B cell (primary cell): ENCODE results near the gene MSX1. TPM values are rescaled to one million over a fixed set of nuclear protein-coding genes. Genes with fewer than 3 reads are reported as not detected.

ENCODE experiments used
- ATAC-seq: fragments of 200-7000 bp; cut with Tn5 transposase; one replicate; pipeline ENCODE4 v1.10.0; 2021; ENCODE audit warnings: low read depth, mild to moderate bottlenecking, moderate number of reproducible peaks, moderate library complexity
- CTCF ChIA-PET: fragments of 350-600 bp; sonication (Branson Sonifier 250); formaldehyde crosslinking; loops from one replicate; lab custom pipeline; 2021; ENCODE audit warnings: antibody characterized with exemption, inconsistent platforms; lab: Charles Lee
- POLR2A ChIA-PET: fragments of 350-600 bp; sonication (Branson Sonifier 250); formaldehyde crosslinking; loops from one replicate; lab custom pipeline; 2021; ENCODE audit warnings: antibody characterized with exemption; lab: Charles Lee
- DNase-seq: peaks from one replicate; pipeline ENCODE4 v3.0.0; 2013
- H2AFZ ChIP-seq: 2 replicates; pipeline ENCODE4 v1.6.1; 2012; ENCODE audit warnings: mild to moderate bottlenecking, low read depth, low read length; ENCODE audit not compliant: insufficient read depth, poor library complexity, severe bottlenecking
- H3K27ac ChIP-seq, 2 donors: 1 replicate in 1 of 2; 2 replicates in 1 of 2; pipeline ENCODE4 v1.5.1; 2012 to 2013; ENCODE audit warnings: low read length in 2 of 2, mild to moderate bottlenecking in 2 of 2, moderate library complexity in 1 of 2
- H3K27me3 ChIP-seq, 4 experiments: fragments of 200-600 bp in 1 of 4; sonication (generic) in 1 of 4; replicated peaks in 1 of 4; 1 replicate in 2 of 4; 2 replicates in 2 of 4; pipeline versions ENCODE4 v1.6.1 to v1.7.0; 2013 to 2016; ENCODE audit warnings: low read length in 3 of 4, mild to moderate bottlenecking in 2 of 4, mixed read lengths in 1 of 4, moderate library complexity in 1 of 4; ENCODE audit not compliant: insufficient read depth in 4 of 4, control insufficient read depth in 3 of 4; ENCODE audit errors: control extremely low read depth in 1 of 4
- H3K36me3 ChIP-seq, 2 experiments: replicated peaks in 1 of 2; 1 replicate in 1 of 2; 2 replicates in 1 of 2; pipeline versions ENCODE4 v1.6.1 to v1.7.1; 2013; ENCODE audit warnings: low read length in 1 of 2; ENCODE audit not compliant: insufficient read depth in 2 of 2, control insufficient read depth in 1 of 2; ENCODE audit errors: control extremely low read depth in 1 of 2, extremely low read depth in 1 of 2
- H3K4me1 ChIP-seq, 2 donors: fragments of 200-600 bp in 1 of 2; sonication (generic) in 1 of 2; 1 replicate in 1 of 2; 2 replicates in 1 of 2; pipeline versions ENCODE4 v1.5.1 to v1.6.1; 2013 to 2017; ENCODE audit warnings: low read length in 2 of 2; ENCODE audit not compliant: control insufficient read depth in 2 of 2, insufficient read depth in 2 of 2
- H3K4me2 ChIP-seq: replicated peaks from 2 replicates; pipeline ENCODE3; 2012; ENCODE audit warnings: mild to moderate bottlenecking, low read depth, low read length; ENCODE audit not compliant: poor library complexity, severe bottlenecking
- H3K4me3 ChIP-seq, 5 experiments: fragments of 200-600 bp in 1 of 5; sonication (generic) in 1 of 5; 1 replicate in 3 of 5; 2 replicates in 2 of 5; pipeline versions ENCODE4 v1.5.1 to v1.7.0; 2011 to 2016; ENCODE audit warnings: low read length in 4 of 5, mild to moderate bottlenecking in 4 of 5, low read depth in 2 of 5, control low read depth in 1 of 5, moderate library complexity in 1 of 5; ENCODE audit not compliant: insufficient read depth in 1 of 5; ENCODE audit errors: control extremely low read depth in 1 of 5, extremely low read depth in 1 of 5
- H3K79me2 ChIP-seq: fragments of 200-600 bp; sonication (generic); one replicate; pipeline ENCODE4 v1.6.0; 2016; ENCODE audit warnings: low read length; ENCODE audit not compliant: control insufficient read depth, insufficient read depth
- H3K9ac ChIP-seq: fragments of 200-600 bp; sonication (generic); 2 replicates; pipeline ENCODE4 v1.6.1; 2017; ENCODE audit warnings: mild to moderate bottlenecking, low read length, moderate library complexity
- H3K9me3 ChIP-seq, 3 donors: one replicate each; pipeline versions ENCODE4 v1.6.1 to v1.7.1; 2013; ENCODE audit warnings: low read length in 2 of 3; ENCODE audit not compliant: control insufficient read depth in 2 of 3, insufficient read depth in 1 of 3; ENCODE audit errors: control extremely low read depth in 1 of 3
- H4K20me1 ChIP-seq: 2 replicates; pipeline ENCODE4 v1.6.0; 2012; ENCODE audit warnings: mild to moderate bottlenecking, low read length; ENCODE audit not compliant: insufficient read depth, control insufficient read depth, poor library complexity, severe bottlenecking
- H3K27ac Mint-ChIP-seq: one replicate; pipeline ENCODE4 v1.8.0; 2021; ENCODE audit warnings: mixed read lengths
- H3K27me3 Mint-ChIP-seq: one replicate; pipeline ENCODE4 v1.8.0; 2021; ENCODE audit warnings: mixed read lengths
- H3K4me1 Mint-ChIP-seq: one replicate; pipeline ENCODE4 v1.8.0; 2021; ENCODE audit warnings: mixed read lengths
- H3K4me3 Mint-ChIP-seq: one replicate; pipeline ENCODE4 v1.8.0; 2021; ENCODE audit warnings: mixed read lengths
- H3K9me3 Mint-ChIP-seq: one replicate; pipeline ENCODE4 v1.8.0; 2022; ENCODE audit warnings: mixed read lengths; ENCODE audit not compliant: insufficient read depth
- EZH2 ChIP-seq: IDR thresholded peaks from 2 replicates; pipeline ENCODE4 v1.6.1; 2012; ENCODE audit warnings: borderline replicate concordance, low read depth, mild to moderate bottlenecking, moderate library complexity, low read length; ENCODE audit not compliant: insufficient read depth, poor library complexity, severe bottlenecking
- WGBS: methylation state at CpG from one replicate; pipeline ENCODE4 v1.1.5; 2013; ENCODE audit warnings: missing lambda C conversion rate; ENCODE audit not compliant: insufficient coverage; 5-methylcytosine and 5-hydroxymethylcytosine counted together
- intact Hi-C: fragments of 100-400 bp; cut with micrococcal nuclease; formaldehyde crosslinking; loops from one replicate; pipeline ENCODE4 v1.10.0; 2022
- polyA plus RNA-seq: library from polyadenylated mRNA; depleted of rRNA; stranded (reverse); fragments of >200 nt; gene quantifications from 2 replicates; pipeline ENCODE4 v1.2.3, GENCODE V29; 2012
- total RNA-seq, 2 donors: library from RNA; stranded (reverse); fragments of 120-200 nt in 1 of 2; gene quantifications; 1 replicate in 1 of 2; 2 replicates in 1 of 2; pipeline versions ENCODE4 v1.2.3 to v1.2.4, GENCODE V29; 2013 to 2022
- TF ChIP-seq, protein P1 (sequence below): fragments of 200-600 bp; IDR thresholded peaks from one replicate; pipeline ENCODE4 v1.8.0; 2022; ENCODE audit warnings: antibody characterized with exemption, mild to moderate bottlenecking

MSX1 gene
- total and polyA plus RNA-seq, 2 donors (not counting 1 experiment from before 2014, with no cell fraction given) = 0.09 TPM; not detected in 1

DNA sequence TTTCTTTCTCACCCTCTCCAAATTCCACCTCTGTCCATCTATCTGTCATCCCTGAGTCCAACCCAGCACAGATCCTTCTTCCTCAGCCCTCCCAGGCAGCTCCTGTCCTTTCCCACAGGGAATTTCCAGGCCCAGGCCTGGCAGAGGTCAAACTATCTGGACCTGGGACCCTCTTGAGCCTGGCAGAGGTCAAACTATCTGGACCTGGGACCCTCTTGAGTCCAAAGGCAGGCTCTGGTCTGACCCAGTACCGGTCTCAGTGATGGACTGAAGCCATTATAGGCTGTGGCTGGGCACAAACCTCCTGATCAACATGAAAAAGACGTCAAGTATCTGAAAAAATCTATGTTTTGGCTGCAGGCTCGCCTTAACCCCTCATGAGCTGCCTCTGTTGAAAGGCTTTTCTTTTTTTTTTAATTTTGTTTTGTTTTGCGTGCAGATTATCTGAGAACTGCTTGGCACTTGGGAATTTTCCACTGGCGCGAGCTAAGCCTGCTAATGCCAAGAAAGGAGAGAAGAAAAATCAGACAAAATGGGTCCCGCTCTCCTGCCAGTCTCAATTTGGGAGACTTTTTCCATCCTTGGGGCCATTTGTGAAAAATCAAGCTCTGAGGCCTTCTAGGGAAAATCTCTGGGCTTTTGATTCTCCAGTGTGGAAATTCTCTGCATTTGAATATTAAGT, 31.2 kb downstream of the MSX1 start:
- 87% methylated on average over 7 of the region's 7 CpGs for WGBS
- no peaks in the 10 kb centered on the region for H3K9me3 ChIP-seq
- DNase-seq (no peak), ATAC-seq (no peak)
- peaks cover 37% of the 10 kb centered on the region for H3K27me3 Mint-ChIP-seq
- H3K79me2 ChIP-seq = no peaks in the 10 kb centered on the region
- H3K27ac ChIP-seq = no peak overlapping the region
- peaks cover 0 to 7% (median 4%) of the 10 kb centered on the region in 4 experiments for H3K27me3 ChIP-seq
- H3K4me3 Mint-ChIP-seq = no peak overlapping the region
- H3K9me3 Mint-ChIP-seq = no peaks in the 10 kb centered on the region
- CTCF ChIA-PET = interaction anchor here (0.7 to 1.2 kb wide), 5 partner anchors 8 to 103 kb away, joined by 3 to 4 read pairs (median 3); no protein-coding TSS in a partner anchor
- intact Hi-C loops = no loop called here
- no peaks in the 10 kb centered on the region for H3K4me1 ChIP-seq
- POLR2A ChIA-PET = no interaction called here
- H3K27ac Mint-ChIP-seq = no peak overlapping the region
- no peak overlapping the region for H3K9ac ChIP-seq
- H2AFZ ChIP-seq = no peak overlapping the region
- no peaks in the 10 kb centered on the region for H3K36me3 ChIP-seq
- TF ChIP-seq EZH2 = no peak
- TF ChIP-seq, protein P1, sequence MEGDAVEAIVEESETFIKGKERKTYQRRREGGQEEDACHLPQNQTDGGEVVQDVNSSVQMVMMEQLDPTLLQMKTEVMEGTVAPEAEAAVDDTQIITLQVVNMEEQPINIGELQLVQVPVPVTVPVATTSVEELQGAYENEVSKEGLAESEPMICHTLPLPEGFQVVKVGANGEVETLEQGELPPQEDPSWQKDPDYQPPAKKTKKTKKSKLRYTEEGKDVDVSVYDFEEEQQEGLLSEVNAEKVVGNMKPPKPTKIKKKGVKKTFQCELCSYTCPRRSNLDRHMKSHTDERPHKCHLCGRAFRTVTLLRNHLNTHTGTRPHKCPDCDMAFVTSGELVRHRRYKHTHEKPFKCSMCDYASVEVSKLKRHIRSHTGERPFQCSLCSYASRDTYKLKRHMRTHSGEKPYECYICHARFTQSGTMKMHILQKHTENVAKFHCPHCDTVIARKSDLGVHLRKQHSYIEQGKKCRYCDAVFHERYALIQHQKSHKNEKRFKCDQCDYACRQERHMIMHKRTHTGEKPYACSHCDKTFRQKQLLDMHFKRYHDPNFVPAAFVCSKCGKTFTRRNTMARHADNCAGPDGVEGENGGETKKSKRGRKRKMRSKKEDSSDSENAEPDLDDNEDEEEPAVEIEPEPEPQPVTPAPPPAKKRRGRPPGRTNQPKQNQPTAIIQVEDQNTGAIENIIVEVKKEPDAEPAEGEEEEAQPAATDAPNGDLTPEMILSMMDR = no peak
- H3K4me1 Mint-ChIP-seq = no peaks in the 10 kb centered on the region
- H3K4me2 ChIP-seq = no peak overlapping the region
- no peak overlapping the region for H3K4me3 ChIP-seq
- H4K20me1 ChIP-seq = no peaks in the 10 kb centered on the region

DNA sequence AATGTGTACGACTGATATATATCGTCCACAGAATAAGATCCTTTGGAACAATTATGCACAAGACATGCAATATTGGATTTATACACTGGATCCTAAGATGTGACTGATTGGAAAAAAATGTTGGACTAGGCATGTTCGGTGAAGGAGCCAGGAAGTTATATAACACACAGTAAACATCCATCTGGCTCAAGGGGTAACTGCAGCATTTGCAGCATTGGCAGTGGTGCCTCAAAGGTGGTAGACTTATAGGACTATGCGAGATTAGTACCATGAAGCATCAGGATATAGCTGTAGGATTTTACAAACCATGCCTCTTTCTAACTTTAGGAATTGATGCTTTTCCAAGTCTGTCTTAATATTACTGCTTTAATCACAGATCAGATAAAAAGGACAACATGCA, 34.3 kb downstream of the MSX1 start:
- Histone ChIP-seq H3K9ac (no peak overlapping the region), H3K79me2 (no peaks in the 10 kb centered on the region), H3K27me3 (no peaks in the 10 kb centered on the region), H3K4me3 (no peak overlapping the region), H4K20me1 (no peaks in the 10 kb centered on the region), H3K4me2 (no peak overlapping the region), H3K9me3 (no peaks in the 10 kb centered on the region), H3K4me1 (no peaks in the 10 kb centered on the region), H3K36me3 (no peaks in the 10 kb centered on the region), H3K27ac (no peak overlapping the region), H2AFZ (no peak overlapping the region)
- H3K27me3 Mint-ChIP-seq = peaks cover 28% of the 10 kb centered on the region
- no peak overlapping the region for H3K27ac Mint-ChIP-seq
- POLR2A ChIA-PET = interaction anchor here (0.9 kb wide), 1 partner anchor 49 kb away, joined by 5 read pairs; no protein-coding TSS in a partner anchor
- DNase-seq (no peak), ATAC-seq (no peak)
- CTCF ChIA-PET = interaction anchor here (0.6 to 1.0 kb wide), 2 partner anchors 13 to 31 kb away, joined by 3 read pairs; no protein-coding TSS in a partner anchor
- H3K9me3 Mint-ChIP-seq = no peaks in the 10 kb centered on the region
- no peaks in the 10 kb centered on the region for H3K4me1 Mint-ChIP-seq
- intact Hi-C loops = no loop called here
- TF ChIP-seq, protein P1 = no peak
- no peak for TF ChIP-seq EZH2
- H3K4me3 Mint-ChIP-seq = no peak overlapping the region
- WGBS = no CpG with 5 or more reads among the region's 4 CpGs
